ENCODE measurements around the gene IFITM1. TPM values are rescaled to one million over a fixed set of nuclear protein-coding genes. Genes with fewer than 3 reads are reported as not detected.

IFITM1 gene
- total and polyA plus RNA-seq, 2 donors: 206 to 463 TPM

DNA sequence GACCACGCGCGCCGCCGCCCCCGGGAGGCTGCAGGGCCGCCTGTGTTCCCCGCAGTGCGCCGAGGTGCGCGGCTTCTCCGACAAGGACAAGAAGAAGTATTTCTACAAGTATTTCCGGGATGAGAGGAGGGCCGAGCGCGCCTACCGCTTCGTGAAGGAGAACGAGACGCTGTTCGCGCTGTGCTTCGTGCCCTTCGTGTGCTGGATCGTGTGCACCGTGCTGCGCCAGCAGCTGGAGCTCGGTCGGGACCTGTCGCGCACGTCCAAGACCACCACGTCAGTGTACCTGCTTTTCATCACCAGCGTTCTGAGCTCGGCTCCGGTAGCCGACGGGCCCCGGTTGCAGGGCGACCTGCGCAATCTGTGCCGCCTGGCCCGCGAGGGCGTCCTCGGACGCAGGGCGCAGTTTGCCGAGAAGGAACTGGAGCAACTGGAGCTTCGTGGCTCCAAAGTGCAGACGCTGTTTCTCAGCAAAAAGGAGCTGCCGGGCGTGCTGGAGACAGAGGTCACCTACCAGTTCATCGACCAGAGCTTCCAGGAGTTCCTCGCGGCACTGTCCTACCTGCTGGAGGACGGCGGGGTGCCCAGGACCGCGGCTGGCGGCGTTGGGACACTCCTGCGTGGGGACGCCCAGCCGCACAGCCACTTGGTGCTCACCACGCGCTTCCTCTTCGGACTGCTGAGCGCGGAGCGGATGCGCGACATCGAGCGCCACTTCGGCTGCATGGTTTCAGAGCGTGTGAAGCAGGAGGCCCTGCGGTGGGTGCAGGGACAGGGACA lies 32.9 kb upstream of the IFITM1 start:
- peak in 2 of 9 donors; percentile 38 to 58 for DNase-seq (ENCODE audit: low read depth in 6 of 9, low spot score in 9 of 9)
- Histone ChIP-seq H3K36me3 (ENCODE audit: control insufficient read depth in 2 of 2, insufficient read depth in 2 of 2, low read length in 1 of 2) (no peaks in the 10 kb centered on the region), H3K27me3 (ENCODE audit: control insufficient read depth in 2 of 2, insufficient read depth in 1 of 2, low read length in 1 of 2) (peaks cover 57 to 71% of the 10 kb centered on the region in 2 donors), H3K9me3 (ENCODE audit: control insufficient read depth in 2 of 2, insufficient read depth in 1 of 2, low read length in 1 of 2) (peaks cover 1 to 9% of the 10 kb centered on the region in 2 donors), H3K4me3 (ENCODE audit: low read length in 2 of 2) (peak overlapping the region; percentile 20 to 41), H3K4me1 (ENCODE audit: control insufficient read depth in 2 of 2, insufficient read depth in 2 of 2, low read length in 2 of 2) (peaks cover 0 to 40% of the 10 kb centered on the region in 2 donors), H3K27ac (ENCODE audit: low read depth in 1 of 2, low read length in 1 of 2) (peak overlapping the region; percentile 32 to 60)
- WGBS: 11% methylated on average over 79 of the region's 79 CpGs

DNA sequence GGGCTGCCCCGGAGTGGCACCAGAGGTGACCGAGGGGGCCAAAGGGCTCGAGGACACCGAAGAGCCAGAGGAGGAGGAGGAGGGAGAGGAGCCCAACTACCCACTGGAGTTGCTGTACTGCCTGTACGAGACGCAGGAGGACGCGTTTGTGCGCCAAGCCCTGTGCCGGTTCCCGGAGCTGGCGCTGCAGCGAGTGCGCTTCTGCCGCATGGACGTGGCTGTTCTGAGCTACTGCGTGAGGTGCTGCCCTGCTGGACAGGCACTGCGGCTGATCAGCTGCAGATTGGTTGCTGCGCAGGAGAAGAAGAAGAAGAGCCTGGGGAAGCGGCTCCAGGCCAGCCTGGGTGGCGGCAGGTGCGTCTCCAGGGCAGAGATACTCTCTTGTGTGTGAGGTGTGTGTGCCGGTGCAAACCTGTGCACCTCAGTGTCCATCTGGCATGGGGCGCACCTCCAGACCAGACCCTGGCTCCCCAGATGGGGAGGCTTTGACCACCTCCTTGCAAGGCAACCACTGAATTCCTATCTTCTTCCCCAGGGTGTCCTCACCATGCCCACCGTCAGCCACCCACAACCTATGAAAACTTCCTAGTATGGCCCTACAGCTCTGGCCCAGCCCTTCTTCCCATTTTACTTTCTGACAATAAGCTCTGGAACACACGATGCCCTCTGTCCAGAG lies 32.2 kb upstream of the IFITM1 start:
- WGBS: 39% methylated on average over 26 of the region's 26 CpGs
- Histone ChIP-seq H3K27me3 (ENCODE audit: control insufficient read depth in 2 of 2, insufficient read depth in 1 of 2, low read length in 1 of 2) (peaks cover 60 to 71% of the 10 kb centered on the region in 2 donors), H3K36me3 (ENCODE audit: control insufficient read depth in 2 of 2, insufficient read depth in 2 of 2, low read length in 1 of 2) (peaks cover 0 to 2% of the 10 kb centered on the region in 2 donors), H3K4me1 (ENCODE audit: control insufficient read depth in 2 of 2, insufficient read depth in 2 of 2, low read length in 2 of 2) (peaks cover 0 to 43% of the 10 kb centered on the region in 2 donors), H3K4me3 (ENCODE audit: low read length in 2 of 2) (peak overlapping the region; percentile 8 to 41), H3K9me3 (ENCODE audit: control insufficient read depth in 2 of 2, insufficient read depth in 1 of 2, low read length in 1 of 2) (peaks cover 1 to 9% of the 10 kb centered on the region in 2 donors), H3K27ac (ENCODE audit: low read depth in 1 of 2, low read length in 1 of 2) (peak overlapping the region; percentile 12 to 17)
- no peak for DNase-seq (ENCODE audit: low read depth in 6 of 9, low spot score in 9 of 9)

- H3K27ac ChIP-seq (ENCODE audit: low read depth in 1 of 2, low read length in 1 of 2): no peak overlapping the region
- no peak for DNase-seq (ENCODE audit: low read depth in 6 of 9, low spot score in 9 of 9)
- peaks cover 60 to 71% of the 10 kb centered on the region in 2 donors for H3K27me3 ChIP-seq (ENCODE audit: control insufficient read depth in 2 of 2, insufficient read depth in 1 of 2, low read length in 1 of 2)
- H3K36me3 ChIP-seq (ENCODE audit: control insufficient read depth in 2 of 2, insufficient read depth in 2 of 2, low read length in 1 of 2): peaks cover 0 to 5% of the 10 kb centered on the region in 2 donors
- H3K4me3 ChIP-seq (ENCODE audit: low read length in 2 of 2): peak overlapping the region in 1 of 2 donors; percentile 8
- peaks cover 1 to 9% of the 10 kb centered on the region in 2 donors for H3K9me3 ChIP-seq (ENCODE audit: control insufficient read depth in 2 of 2, insufficient read depth in 1 of 2, low read length in 1 of 2)
- peaks cover 2 to 47% of the 10 kb centered on the region in 2 donors for H3K4me1 ChIP-seq (ENCODE audit: control insufficient read depth in 2 of 2, insufficient read depth in 2 of 2, low read length in 2 of 2)
- 69% methylated on average over 4 of the region's 4 CpGs for WGBS
Measured at GRCh38 chr11:282171-282570, 31.7 kb upstream of the IFITM1 start.

GRCh38 chr11:282630-283360 lies 31.0 kb upstream of the IFITM1 start:
- Histone ChIP-seq H3K9me3 (ENCODE audit: control insufficient read depth in 2 of 2, insufficient read depth in 1 of 2, low read length in 1 of 2) (peaks cover 1 to 9% of the 10 kb centered on the region in 2 donors), H3K4me3 (ENCODE audit: low read length in 2 of 2) (no peak overlapping the region), H3K4me1 (ENCODE audit: control insufficient read depth in 2 of 2, insufficient read depth in 2 of 2, low read length in 2 of 2) (peaks cover 2 to 50% of the 10 kb centered on the region in 2 donors), H3K27me3 (ENCODE audit: control insufficient read depth in 2 of 2, insufficient read depth in 1 of 2, low read length in 1 of 2) (peaks cover 60 to 72% of the 10 kb centered on the region in 2 donors), H3K36me3 (ENCODE audit: control insufficient read depth in 2 of 2, insufficient read depth in 2 of 2, low read length in 1 of 2) (peaks cover 0 to 5% of the 10 kb centered on the region in 2 donors), H3K27ac (ENCODE audit: low read depth in 1 of 2, low read length in 1 of 2) (peak overlapping the region in 1 of 2 donors; percentile 18)
- WGBS: 79% methylated on average over 11 of the region's 13 CpGs
- DNase-seq (ENCODE audit: low read depth in 6 of 9, low spot score in 9 of 9): no peak

DNA sequence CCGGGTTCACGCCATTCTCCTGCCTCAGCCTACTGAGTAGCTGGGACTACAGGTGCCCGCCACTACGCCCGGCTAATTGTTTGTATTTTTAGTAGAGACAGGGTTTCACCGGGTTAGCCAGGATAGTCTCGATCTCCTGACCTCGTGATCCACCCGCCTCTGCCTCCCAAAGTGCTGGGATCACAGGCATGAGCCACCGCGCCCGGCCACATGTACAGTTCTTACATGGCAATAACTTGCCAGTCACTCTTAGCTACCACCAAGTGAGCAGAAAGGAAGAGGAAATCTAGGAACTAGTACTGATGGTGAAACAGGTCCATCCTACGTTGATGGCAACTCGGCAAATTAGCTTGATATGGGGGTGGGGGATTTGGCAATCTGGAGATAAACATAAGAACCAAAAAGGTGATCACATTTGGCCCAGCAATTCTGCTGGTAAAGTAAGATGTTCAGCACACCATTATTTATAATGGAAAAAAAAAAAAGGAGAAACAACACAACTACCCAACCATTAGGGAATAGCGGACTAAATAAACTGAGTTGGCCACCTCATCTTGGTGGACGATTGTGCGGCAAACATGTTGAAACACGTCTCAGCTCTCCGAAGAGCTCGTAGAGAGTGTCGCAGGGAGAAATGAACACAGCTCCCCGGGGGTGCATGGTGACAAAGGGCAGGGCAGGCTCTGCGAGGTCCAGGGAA lies 30.3 kb upstream of the IFITM1 start:
- no peak for DNase-seq (ENCODE audit: low read depth in 6 of 9, low spot score in 9 of 9)
- H3K27me3 ChIP-seq (ENCODE audit: control insufficient read depth in 2 of 2, insufficient read depth in 1 of 2, low read length in 1 of 2): peaks cover 57 to 72% of the 10 kb centered on the region in 2 donors
- peak overlapping the region in 1 of 2 donors; percentile 52 for H3K27ac ChIP-seq (ENCODE audit: low read depth in 1 of 2, low read length in 1 of 2)

GRCh38 chr11:284105-285020 lies 29.5 kb upstream of the IFITM1 start:
- peaks cover 0 to 5% of the 10 kb centered on the region in 2 donors for H3K36me3 ChIP-seq (ENCODE audit: control insufficient read depth in 2 of 2, insufficient read depth in 2 of 2, low read length in 1 of 2)
- 94% methylated on average over 24 of the region's 24 CpGs for WGBS
- no peak overlapping the region for H3K27ac ChIP-seq (ENCODE audit: low read depth in 1 of 2, low read length in 1 of 2)
- peaks cover 1 to 9% of the 10 kb centered on the region in 2 donors for H3K9me3 ChIP-seq (ENCODE audit: control insufficient read depth in 2 of 2, insufficient read depth in 1 of 2, low read length in 1 of 2)
- H3K4me3 ChIP-seq (ENCODE audit: low read length in 2 of 2): no peak overlapping the region
- DNase-seq (ENCODE audit: low read depth in 6 of 9, low spot score in 9 of 9): no peak
- peaks cover 3 to 46% of the 10 kb centered on the region in 2 donors for H3K4me1 ChIP-seq (ENCODE audit: control insufficient read depth in 2 of 2, insufficient read depth in 2 of 2, low read length in 2 of 2)
- peaks cover 49 to 64% of the 10 kb centered on the region in 2 donors for H3K27me3 ChIP-seq (ENCODE audit: control insufficient read depth in 2 of 2, insufficient read depth in 1 of 2, low read length in 1 of 2)

More for the DNA sequence above, 30.3 kb upstream of the IFITM1 start:
- H3K36me3 ChIP-seq (ENCODE audit: control insufficient read depth in 2 of 2, insufficient read depth in 2 of 2, low read length in 1 of 2): peaks cover 0 to 5% of the 10 kb centered on the region in 2 donors
- H3K4me3 ChIP-seq (ENCODE audit: low read length in 2 of 2): no peak overlapping the region
- H3K4me1 ChIP-seq (ENCODE audit: control insufficient read depth in 2 of 2, insufficient read depth in 2 of 2, low read length in 2 of 2): peaks cover 2 to 50% of the 10 kb centered on the region in 2 donors
- H3K9me3 ChIP-seq (ENCODE audit: control insufficient read depth in 2 of 2, insufficient read depth in 1 of 2, low read length in 1 of 2): peaks cover 1 to 9% of the 10 kb centered on the region in 2 donors
- WGBS: 92% methylated on average over 23 of the region's 23 CpGs

DNA sequence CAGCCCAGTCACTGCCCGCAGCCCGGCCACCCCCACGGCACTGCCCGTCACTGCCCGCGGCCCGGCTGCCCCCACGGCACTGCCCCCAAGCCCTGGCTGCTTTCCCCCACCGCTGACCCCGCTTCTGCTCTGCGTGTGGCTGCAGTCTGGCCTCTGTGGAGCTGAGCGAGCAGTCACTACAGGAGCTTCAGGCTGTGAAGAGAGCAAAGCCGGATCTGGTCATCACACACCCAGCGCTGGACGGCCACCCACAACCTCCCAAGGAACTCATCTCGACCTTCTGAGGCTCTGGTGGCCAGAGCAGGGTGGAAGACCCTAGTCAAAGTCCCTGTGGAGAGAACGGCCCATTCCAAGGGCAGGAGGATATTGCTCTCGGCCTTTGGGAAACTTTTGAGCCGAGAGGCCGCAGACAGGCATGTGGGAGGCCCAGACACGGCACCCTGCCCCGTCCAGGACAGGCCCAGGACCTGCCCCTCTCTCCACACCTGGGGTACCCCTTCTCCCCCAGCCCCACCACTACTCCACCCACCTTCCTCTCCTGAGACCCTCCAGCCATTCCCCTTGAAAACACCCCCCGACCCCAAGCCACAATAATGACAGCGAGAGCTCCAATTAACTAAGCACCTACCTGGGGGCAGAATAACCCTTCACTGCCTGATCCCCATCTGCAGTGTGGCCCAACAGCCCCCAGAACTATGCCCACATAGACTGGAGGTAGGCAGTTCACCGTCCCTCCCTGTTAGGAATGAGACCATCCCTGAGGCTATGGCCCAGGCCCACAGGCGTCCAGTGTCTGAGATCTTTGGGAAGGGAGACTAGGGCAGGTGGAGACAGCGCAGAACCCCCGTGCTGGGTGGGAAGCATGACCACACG lies 28.6 kb upstream of the IFITM1 start:
- DNase-seq (ENCODE audit: low read depth in 6 of 9, low spot score in 9 of 9): no peak
- H3K9me3 ChIP-seq (ENCODE audit: control insufficient read depth in 2 of 2, insufficient read depth in 1 of 2, low read length in 1 of 2): peaks cover 0 to 1% of the 10 kb centered on the region in 2 donors
- H3K4me3 ChIP-seq (ENCODE audit: low read length in 2 of 2): no peak overlapping the region
- H3K27me3 ChIP-seq (ENCODE audit: control insufficient read depth in 2 of 2, insufficient read depth in 1 of 2, low read length in 1 of 2): peaks cover 40 to 55% of the 10 kb centered on the region in 2 donors
- H3K4me1 ChIP-seq (ENCODE audit: control insufficient read depth in 2 of 2, insufficient read depth in 2 of 2, low read length in 2 of 2): peaks cover 11 to 46% of the 10 kb centered on the region in 2 donors
- peaks cover 0 to 5% of the 10 kb centered on the region in 2 donors for H3K36me3 ChIP-seq (ENCODE audit: control insufficient read depth in 2 of 2, insufficient read depth in 2 of 2, low read length in 1 of 2)
- H3K27ac ChIP-seq (ENCODE audit: low read depth in 1 of 2, low read length in 1 of 2): peak overlapping the region in 1 of 2 donors; percentile 13
- 93% methylated on average over 29 of the region's 29 CpGs for WGBS

Measured in thymus (tissue), 11 donors.